HEK293 (cell line): ENCODE results near the gene KLHL17.

ENCODE experiments used
- EGR2 ChIP-seq: fragments of 450-650 bp; formaldehyde crosslinking; IDR thresholded peaks from 2 replicates; pipeline ENCODE4 v1.5.1; 2016; ENCODE audit warnings: low read depth, missing biosample characterization, missing genetic modification characterization
- GLIS2 ChIP-seq: fragments of 450-650 bp; formaldehyde crosslinking; IDR thresholded peaks from 2 replicates; pipeline ENCODE4 v1.5.1; 2016; ENCODE audit warnings: missing biosample characterization, missing genetic modification characterization
- KLF1 ChIP-seq: fragments of 450-650 bp; formaldehyde crosslinking; IDR thresholded peaks from 2 replicates; pipeline ENCODE4 v1.5.1; 2016; ENCODE audit warnings: missing biosample characterization, missing genetic modification characterization
- KLF10 ChIP-seq: fragments of 450-650 bp; IDR thresholded peaks from 2 replicates; pipeline ENCODE4 v1.5.1; 2018; ENCODE audit warnings: missing biosample characterization, mild to moderate bottlenecking, missing genetic modification characterization
- MYNN ChIP-seq: fragments of 450-650 bp; formaldehyde crosslinking; IDR thresholded peaks from 2 replicates; pipeline ENCODE4 v1.5.1; 2016; ENCODE audit warnings: missing biosample characterization, missing genetic modification characterization, borderline replicate concordance
- REST ChIP-seq: fragments of 450-650 bp; formaldehyde crosslinking; IDR thresholded peaks from 2 replicates; pipeline ENCODE4 v1.5.1; 2016; ENCODE audit warnings: missing biosample characterization, missing genetic modification characterization
- SETDB1 ChIP-seq: IDR thresholded peaks from one replicate; pipeline ENCODE4 v1.6.1; 2017; ENCODE audit warnings: mild to moderate bottlenecking, low read length, moderate library complexity, mixed read lengths; ENCODE audit not compliant: insufficient read length
- WT1 ChIP-seq: fragments of 450-650 bp; formaldehyde crosslinking; IDR thresholded peaks from 2 replicates; pipeline ENCODE4 v1.5.1; 2016; ENCODE audit warnings: missing biosample characterization, missing genetic modification characterization
- ZFHX2 ChIP-seq: fragments of 450-650 bp; formaldehyde crosslinking; conservative IDR thresholded peaks from 2 replicates; pipeline ENCODE4 v1.5.1; 2016; ENCODE audit warnings: missing biosample characterization, missing genetic modification characterization
- ZFP41 ChIP-seq: fragments of 450-650 bp; formaldehyde crosslinking; IDR thresholded peaks from 2 replicates; pipeline ENCODE4 v1.5.1; 2016; ENCODE audit warnings: missing biosample characterization, missing genetic modification characterization, borderline replicate concordance
- ZNF112 ChIP-seq: fragments of 450-650 bp; formaldehyde crosslinking; IDR thresholded peaks from 2 replicates; pipeline ENCODE4 v1.5.0; 2017; ENCODE audit warnings: missing biosample characterization, missing genetic modification characterization
- ZNF121 ChIP-seq: fragments of 450-650 bp; formaldehyde crosslinking; IDR thresholded peaks from 2 replicates; pipeline ENCODE4 v1.5.1; 2016; ENCODE audit warnings: missing biosample characterization, missing genetic modification characterization
- ZNF155 ChIP-seq: fragments of 450-650 bp; formaldehyde crosslinking; IDR thresholded peaks from 2 replicates; pipeline ENCODE4 v1.5.1; 2016; ENCODE audit warnings: missing biosample characterization, missing genetic modification characterization
- ZNF211 ChIP-seq: fragments of 450-650 bp; formaldehyde crosslinking; IDR thresholded peaks from 2 replicates; pipeline ENCODE4 v1.5.1; 2016; ENCODE audit warnings: low read depth, missing biosample characterization, missing genetic modification characterization
- ZNF350 ChIP-seq: fragments of 450-650 bp; formaldehyde crosslinking; IDR thresholded peaks from 2 replicates; pipeline ENCODE4 v1.5.0; 2017; ENCODE audit warnings: missing biosample characterization, mild to moderate bottlenecking, missing genetic modification characterization
- ZNF416 ChIP-seq: fragments of 450-650 bp; formaldehyde crosslinking; IDR thresholded peaks from 2 replicates; pipeline ENCODE4 v1.5.1; 2016; ENCODE audit warnings: missing biosample characterization, missing genetic modification characterization
- ZNF423 ChIP-seq: fragments of 450-650 bp; formaldehyde crosslinking; IDR thresholded peaks from 2 replicates; pipeline ENCODE4 v1.5.1; 2016; ENCODE audit warnings: missing biosample characterization, missing genetic modification characterization
- ZNF473 ChIP-seq: fragments of 450-650 bp; formaldehyde crosslinking; IDR thresholded peaks from 2 replicates; pipeline ENCODE4 v1.5.1; 2017; ENCODE audit warnings: missing biosample characterization, missing genetic modification characterization
- ZNF510 ChIP-seq: fragments of 450-650 bp; formaldehyde crosslinking; IDR thresholded peaks from 2 replicates; pipeline ENCODE4 v1.5.1; 2018; ENCODE audit warnings: mild to moderate bottlenecking, missing genetic modification characterization, missing biosample characterization; ENCODE audit not compliant: insufficient replicate concordance
- ZNF624 ChIP-seq: fragments of 450-650 bp; formaldehyde crosslinking; IDR thresholded peaks from 2 replicates; pipeline ENCODE4 v1.5.1; 2017; ENCODE audit warnings: missing biosample characterization, missing genetic modification characterization
- ZNF629 ChIP-seq: fragments of 450-650 bp; formaldehyde crosslinking; IDR thresholded peaks from 2 replicates; pipeline ENCODE4 v1.5.1; 2017; ENCODE audit warnings: missing biosample characterization, missing genetic modification characterization
- ZNF639 ChIP-seq: fragments of 450-650 bp; formaldehyde crosslinking; IDR thresholded peaks from 2 replicates; pipeline ENCODE4 v1.5.1; 2016; ENCODE audit warnings: missing biosample characterization, missing genetic modification characterization
- ZNF701 ChIP-seq: fragments of 450-650 bp; formaldehyde crosslinking; IDR thresholded peaks from 2 replicates; pipeline ENCODE4 v1.5.1; 2016; ENCODE audit warnings: missing biosample characterization, missing genetic modification characterization
- ZNF76 ChIP-seq: fragments of 450-650 bp; formaldehyde crosslinking; IDR thresholded peaks from 2 replicates; pipeline ENCODE4; 2016; ENCODE audit warnings: low read depth, missing biosample characterization, missing genetic modification characterization, borderline replicate concordance
- TF ChIP-seq, protein P1 (sequence below): fragments of 450-650 bp; formaldehyde crosslinking; IDR thresholded peaks from 2 replicates; pipeline ENCODE4 v1.5.1; 2016; ENCODE audit warnings: missing biosample characterization, missing genetic modification characterization
- TF ChIP-seq, protein P2 (sequence below): fragments of 450-650 bp; formaldehyde crosslinking; IDR thresholded peaks from 2 replicates; pipeline ENCODE4 v1.5.1; 2016; ENCODE audit warnings: missing biosample characterization, missing genetic modification characterization, borderline replicate concordance
- TF ChIP-seq, protein P3 (sequence below): fragments of 450-650 bp; formaldehyde crosslinking; IDR thresholded peaks from 2 replicates; pipeline ENCODE4 v1.5.1; 2017; ENCODE audit warnings: missing biosample characterization, missing genetic modification characterization

Gene KLHL17

DNA sequence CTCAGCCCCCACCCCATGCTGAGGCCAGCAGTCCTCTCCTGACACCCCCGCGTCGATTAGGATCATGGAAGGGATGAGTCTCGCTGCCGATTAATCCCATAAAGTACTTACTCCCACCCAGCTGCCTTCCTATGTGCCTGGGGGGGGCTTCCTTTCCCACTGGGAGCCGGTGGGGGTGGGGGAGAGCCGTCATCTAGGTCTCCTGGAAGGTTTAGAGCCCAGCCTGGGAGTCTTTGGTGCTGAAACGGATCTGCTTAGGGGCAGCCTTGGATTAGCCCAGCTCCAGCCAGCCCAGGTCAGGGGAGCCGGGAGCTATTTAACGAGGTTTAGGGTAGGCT lies 26.8 kb upstream of the KLHL17 start (continued):
- TF ChIP-seq ZNF629 (tag by site-specific recombination), result no peak
- TF ChIP-seq, protein P1, sequence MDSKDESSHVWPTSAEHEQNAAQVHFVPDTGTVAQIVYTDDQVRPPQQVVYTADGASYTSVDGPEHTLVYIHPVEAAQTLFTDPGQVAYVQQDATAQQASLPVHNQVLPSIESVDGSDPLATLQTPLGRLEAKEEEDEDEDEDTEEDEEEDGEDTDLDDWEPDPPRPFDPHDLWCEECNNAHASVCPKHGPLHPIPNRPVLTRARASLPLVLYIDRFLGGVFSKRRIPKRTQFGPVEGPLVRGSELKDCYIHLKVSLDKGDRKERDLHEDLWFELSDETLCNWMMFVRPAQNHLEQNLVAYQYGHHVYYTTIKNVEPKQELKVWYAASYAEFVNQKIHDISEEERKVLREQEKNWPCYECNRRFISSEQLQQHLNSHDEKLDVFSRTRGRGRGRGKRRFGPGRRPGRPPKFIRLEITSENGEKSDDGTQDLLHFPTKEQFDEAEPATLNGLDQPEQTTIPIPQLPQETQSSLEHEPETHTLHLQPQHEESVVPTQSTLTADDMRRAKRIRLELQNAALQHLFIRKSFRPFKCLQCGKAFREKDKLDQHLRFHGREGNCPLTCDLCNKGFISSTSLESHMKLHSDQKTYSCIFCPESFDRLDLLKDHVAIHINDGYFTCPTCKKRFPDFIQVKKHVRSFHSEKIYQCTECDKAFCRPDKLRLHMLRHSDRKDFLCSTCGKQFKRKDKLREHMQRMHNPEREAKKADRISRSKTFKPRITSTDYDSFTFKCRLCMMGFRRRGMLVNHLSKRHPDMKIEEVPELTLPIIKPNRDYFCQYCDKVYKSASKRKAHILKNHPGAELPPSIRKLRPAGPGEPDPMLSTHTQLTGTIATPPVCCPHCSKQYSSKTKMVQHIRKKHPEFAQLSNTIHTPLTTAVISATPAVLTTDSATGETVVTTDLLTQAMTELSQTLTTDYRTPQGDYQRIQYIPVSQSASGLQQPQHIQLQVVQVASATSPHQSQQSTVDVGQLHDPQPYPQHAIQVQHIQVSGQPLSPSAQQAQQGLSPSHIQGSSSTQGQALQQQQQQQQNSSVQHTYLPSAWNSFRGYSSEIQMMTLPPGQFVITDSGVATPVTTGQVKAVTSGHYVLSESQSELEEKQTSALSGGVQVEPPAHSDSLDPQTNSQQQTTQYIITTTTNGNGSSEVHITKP (tag by site-specific recombination), result no peak
- TF ChIP-seq, protein P2, sequence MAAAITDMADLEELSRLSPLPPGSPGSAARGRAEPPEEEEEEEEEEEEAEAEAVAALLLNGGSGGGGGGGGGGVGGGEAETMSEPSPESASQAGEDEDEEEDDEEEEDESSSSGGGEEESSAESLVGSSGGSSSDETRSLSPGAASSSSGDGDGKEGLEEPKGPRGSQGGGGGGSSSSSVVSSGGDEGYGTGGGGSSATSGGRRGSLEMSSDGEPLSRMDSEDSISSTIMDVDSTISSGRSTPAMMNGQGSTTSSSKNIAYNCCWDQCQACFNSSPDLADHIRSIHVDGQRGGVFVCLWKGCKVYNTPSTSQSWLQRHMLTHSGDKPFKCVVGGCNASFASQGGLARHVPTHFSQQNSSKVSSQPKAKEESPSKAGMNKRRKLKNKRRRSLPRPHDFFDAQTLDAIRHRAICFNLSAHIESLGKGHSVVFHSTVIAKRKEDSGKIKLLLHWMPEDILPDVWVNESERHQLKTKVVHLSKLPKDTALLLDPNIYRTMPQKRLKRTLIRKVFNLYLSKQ (tag by site-specific recombination), result no peak
- no peak for TF ChIP-seq REST (tag by site-specific recombination)
- TF ChIP-seq KLF10 (tag by site-specific recombination), result no peak
- 0 out of 2 replicates have a peak, but pooled peaks have one; percentile 26 for TF ChIP-seq KLF1 (tag by site-specific recombination)
- no peak for TF ChIP-seq ZNF510 (tag by site-specific recombination)
- TF ChIP-seq ZNF76 (tag by site-specific recombination), result no peak
- no peak for TF ChIP-seq ZNF416
- TF ChIP-seq ZFP41 (tag by site-specific recombination), result no peak
- no peak for TF ChIP-seq ZNF624 (tag by site-specific recombination)
- TF ChIP-seq ZNF701 (tag by site-specific recombination), result no peak
- no peak for TF ChIP-seq ZNF639 (tag by site-specific recombination)
- TF ChIP-seq WT1, result 0 out of 2 replicates have a peak, but pooled peaks have one; percentile 15
- peak; percentile 85 for TF ChIP-seq GLIS2 (tag by site-specific recombination)
- TF ChIP-seq ZNF350 (tag by site-specific recombination), result no peak
- peak; percentile 23; the same call in 1 of the 2 replicates for TF ChIP-seq EGR2 (tag by site-specific recombination)
- TF ChIP-seq ZNF423, result peak; percentile 76; the same call in 1 of the 2 replicates
- no peak for TF ChIP-seq SETDB1
- no peak for TF ChIP-seq ZNF473
- TF ChIP-seq MYNN (tag by site-specific recombination), result no peak
- TF ChIP-seq ZNF211, result no peak
- TF ChIP-seq ZFHX2 (tag by site-specific recombination), result peak; percentile 70
- no peak for TF ChIP-seq ZNF155 (tag by site-specific recombination)
- TF ChIP-seq, protein P3, sequence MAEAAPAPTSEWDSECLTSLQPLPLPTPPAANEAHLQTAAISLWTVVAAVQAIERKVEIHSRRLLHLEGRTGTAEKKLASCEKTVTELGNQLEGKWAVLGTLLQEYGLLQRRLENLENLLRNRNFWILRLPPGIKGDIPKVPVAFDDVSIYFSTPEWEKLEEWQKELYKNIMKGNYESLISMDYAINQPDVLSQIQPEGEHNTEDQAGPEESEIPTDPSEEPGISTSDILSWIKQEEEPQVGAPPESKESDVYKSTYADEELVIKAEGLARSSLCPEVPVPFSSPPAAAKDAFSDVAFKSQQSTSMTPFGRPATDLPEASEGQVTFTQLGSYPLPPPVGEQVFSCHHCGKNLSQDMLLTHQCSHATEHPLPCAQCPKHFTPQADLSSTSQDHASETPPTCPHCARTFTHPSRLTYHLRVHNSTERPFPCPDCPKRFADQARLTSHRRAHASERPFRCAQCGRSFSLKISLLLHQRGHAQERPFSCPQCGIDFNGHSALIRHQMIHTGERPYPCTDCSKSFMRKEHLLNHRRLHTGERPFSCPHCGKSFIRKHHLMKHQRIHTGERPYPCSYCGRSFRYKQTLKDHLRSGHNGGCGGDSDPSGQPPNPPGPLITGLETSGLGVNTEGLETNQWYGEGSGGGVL (tag by site-specific recombination), result peak; percentile 27; the same call in 1 of the 2 replicates
- no peak for TF ChIP-seq ZNF112
- no peak for TF ChIP-seq ZNF121 (tag by site-specific recombination)
